Measurements from ENCODE around the gene GNG3.
"Not testable (repeated sequence)": the region's sequence is repeated elsewhere in the genome, so short reads cannot be mapped to it uniquely, and the experiment has no call there.

Gene GNG3

GRCh38 chr11:62707277-62707861, at the start of gene GNG3, which contains the start of gene BSCL2:
Gene GNG3 (plus strand): TSS chr11:62707676. CDS start chr11:62708296, 620 bp downstream.
Gene BSCL2 (minus strand): TSS chr11:62707424. CDS start chr11:62707195, 229 bp downstream.
- DNase-seq: no peak

GRCh38 chr11:62664405-62665074, 42.9 kb upstream of the GNG3 start:
- peak; percentile 82 for DNase-seq

DNA sequence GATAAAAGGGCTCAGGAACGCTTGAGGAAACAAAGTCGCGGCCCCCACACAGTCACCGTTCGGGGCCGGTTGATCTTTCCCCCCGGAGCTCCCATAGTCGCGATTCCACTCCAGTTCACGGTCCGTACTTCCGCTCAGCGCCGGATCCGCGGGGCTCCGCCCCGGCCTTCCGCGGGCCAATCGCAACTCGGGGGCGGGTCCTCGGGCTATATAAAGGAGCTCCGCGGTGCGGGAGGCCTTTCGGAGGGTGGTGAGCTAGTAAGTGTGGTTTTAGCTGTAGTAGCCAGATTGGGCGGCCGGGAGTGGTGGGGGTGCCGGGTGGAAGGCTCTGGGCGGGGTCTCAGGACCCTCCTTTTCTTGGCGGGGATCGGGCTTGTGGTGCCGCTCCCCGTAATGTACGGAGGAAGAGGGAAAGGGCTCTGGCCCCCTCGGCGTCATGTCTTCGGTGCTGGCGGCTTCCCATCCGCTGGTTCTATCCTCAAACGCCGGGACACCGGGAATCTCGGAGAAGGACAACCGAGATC, 42.3 kb upstream of the GNG3 start, which contains the start of the genes C11orf98 and CSKMT:
C11orf98 (minus strand) TSS at position 136 of the 524 bp plus-strand sequence; CDS start at position 95, 41 bp downstream.
CSKMT (plus strand) TSS at position 238 of the 524 bp plus-strand sequence. CDS start 568 bp downstream, outside the sequence.
- peak; percentile 97 for DNase-seq

- peak; percentile 82 for DNase-seq
Observed at GRCh38 chr11:62665599-62666258, 41.7 kb upstream of the GNG3 start.

GRCh38 chr11:62666259-62666926, 41.1 kb upstream of the GNG3 start:
- peak; percentile 54 for DNase-seq

- no peak for DNase-seq
Observed at GRCh38 chr11:62667460-62667859, 40.0 kb upstream of the GNG3 start.

DNA sequence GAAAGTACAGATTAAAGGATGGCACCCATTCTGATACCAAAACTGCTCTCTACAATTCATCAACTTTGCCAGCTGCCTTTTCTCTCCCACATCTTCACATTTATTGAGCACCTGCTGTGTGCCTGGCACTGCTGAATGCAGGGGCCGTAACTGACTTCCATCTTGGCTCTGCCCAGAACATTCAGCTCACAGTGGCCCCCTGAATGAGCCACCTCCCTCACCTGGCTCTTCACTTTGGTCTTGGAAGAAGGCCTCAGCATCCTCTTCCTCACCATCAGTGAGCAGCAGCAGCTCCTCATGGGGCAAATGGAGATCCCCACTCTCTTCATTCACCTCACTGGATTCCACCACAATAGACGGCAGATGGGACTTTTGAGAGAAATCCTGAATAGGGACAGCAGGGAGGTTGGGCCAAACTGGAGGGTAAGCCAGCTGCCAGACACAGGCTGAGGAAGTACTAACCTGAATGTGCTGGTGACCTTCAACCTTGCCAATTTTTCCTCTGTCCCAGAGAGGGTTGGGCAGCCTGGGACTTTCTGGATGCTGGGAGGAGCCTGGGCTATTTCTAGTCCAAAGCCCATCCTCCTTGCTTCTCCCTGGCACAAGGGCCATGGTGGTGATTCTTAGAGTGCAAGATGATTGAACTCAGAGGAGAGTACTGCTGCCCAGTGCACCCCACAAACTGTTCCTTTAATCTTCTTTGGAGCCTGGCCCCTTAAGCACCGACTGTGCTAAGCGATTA, 37.9 kb upstream of the GNG3 start:
- peak; percentile 31 for DNase-seq

DNA sequence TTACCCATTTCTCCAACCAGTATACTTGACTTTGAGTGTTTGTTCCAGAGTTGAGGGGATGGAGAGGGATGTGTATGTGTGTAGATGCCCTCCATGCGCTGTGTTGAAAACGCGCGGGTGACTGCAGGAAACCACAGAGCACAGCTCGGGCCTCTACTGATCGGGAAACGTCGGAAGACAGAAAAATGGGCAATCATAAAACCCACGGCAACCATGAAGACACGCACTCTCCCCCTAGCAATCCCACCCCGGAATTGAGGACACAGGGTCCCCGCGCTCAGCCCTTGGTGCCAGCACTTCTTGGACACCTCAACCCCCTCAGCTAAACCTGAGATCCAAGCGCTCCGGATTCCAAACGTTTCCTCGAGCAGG, 36.3 kb upstream of the GNG3 start:
- DNase-seq: no peak

DNA sequence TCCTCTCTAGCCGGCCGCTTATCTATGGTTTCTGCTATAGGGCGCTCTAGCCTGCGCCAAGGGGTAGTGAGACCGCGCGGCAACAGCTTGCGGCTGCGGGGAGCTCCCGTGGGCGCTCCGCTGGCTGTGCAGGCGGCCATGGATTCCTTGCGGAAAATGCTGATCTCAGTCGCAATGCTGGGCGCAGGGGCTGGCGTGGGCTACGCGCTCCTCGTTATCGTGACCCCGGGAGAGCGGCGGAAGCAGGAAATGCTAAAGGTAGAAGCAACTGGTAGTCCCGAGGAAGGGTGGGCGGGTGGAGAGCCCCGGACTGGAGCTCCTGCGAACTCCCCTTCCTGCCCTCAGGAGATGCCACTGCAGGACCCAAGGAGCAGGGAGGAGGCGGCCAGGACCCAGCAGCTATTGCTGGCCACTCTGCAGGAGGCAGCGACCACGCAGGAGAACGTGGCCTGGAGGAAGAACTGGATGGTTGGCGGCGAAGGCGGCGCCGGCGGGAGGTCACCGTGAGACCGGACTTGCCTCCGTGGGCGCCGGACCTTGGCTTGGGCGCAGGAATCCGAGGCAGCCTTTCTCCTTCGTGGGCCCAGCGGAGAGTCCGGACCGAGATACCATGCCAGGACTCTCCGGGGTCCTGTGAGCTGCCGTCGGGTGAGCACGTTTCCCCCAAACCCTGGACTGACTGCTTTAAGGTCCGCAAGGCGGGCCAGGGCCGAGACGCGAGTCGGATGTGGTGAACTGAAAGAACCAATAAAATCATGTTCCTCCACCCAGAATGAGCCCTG, 35.7 kb upstream of the GNG3 start, which contains the start of the genes LBHD1 and UQCC3:
LBHD1 (minus strand) TSS at position 660 of the 782 bp plus-strand sequence. CDS start 2,236 bp downstream, outside the sequence.
UQCC3 (plus strand) TSS at position 66 of the 782 bp plus-strand sequence; CDS start at position 139, 73 bp downstream.
- DNase-seq: peak; percentile 92

DNA sequence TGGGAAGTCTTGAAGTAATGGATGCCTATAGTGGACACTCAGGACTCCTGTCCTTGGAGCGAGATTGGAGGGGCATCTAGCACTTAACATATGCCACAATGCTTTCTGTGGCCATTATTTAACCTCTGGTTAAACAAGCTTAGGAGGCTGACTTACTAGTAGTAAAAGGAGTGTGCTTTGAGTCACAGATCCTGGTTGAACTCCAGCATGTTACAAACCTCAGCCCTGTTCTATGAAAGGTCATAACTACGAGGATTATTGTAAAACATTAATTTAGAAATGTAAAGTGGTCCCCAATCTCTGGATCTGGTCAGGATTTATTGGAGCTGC, 34.3 kb upstream of the GNG3 start:
- DNase-seq: no peak

DNA sequence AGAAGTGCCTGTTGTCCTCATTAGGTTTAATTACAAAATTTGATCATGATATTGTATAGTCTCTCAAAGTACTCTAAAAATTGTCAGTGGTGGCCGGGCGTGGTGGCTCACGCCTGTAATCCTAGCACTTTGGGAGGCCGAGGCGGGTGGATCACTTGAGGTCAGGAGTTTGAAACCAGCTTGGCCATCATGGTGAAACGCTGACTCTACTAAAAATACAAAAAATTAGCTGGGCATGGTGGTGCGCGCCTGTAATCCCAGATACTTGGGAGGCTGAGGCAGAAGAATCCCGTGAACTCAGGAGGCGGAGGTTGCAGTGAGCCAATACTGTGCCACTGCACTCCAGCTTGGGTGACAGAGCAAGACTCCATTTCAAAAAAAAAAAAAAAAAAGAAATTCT, 32.1 kb upstream of the GNG3 start:
- DNase-seq: not testable (repeated sequence)

DNA sequence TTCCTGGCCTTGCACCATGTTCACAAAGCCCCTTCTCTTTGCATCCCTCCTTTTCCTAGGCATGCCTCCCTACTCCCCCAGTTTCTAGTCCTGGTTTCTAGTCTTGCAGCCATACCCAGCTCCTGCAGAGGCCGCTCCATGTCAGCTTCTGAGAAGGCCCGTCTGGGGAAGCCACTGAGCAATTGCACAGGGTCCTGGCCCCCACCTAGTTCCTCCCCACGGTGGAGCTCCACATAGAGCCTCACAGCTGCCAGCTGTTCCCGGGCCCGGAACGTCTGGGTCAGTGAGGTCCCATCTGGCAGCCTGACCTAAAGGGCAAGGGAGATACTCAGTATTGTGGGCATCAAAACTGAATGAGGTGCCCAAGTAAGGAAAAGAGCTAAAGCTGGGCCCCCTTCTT, 30.8 kb upstream of the GNG3 start:
- DNase-seq: no peak

GRCh38 chr11:62677156-62677555, 30.3 kb upstream of the GNG3 start:
- no peak for DNase-seq

DNA sequence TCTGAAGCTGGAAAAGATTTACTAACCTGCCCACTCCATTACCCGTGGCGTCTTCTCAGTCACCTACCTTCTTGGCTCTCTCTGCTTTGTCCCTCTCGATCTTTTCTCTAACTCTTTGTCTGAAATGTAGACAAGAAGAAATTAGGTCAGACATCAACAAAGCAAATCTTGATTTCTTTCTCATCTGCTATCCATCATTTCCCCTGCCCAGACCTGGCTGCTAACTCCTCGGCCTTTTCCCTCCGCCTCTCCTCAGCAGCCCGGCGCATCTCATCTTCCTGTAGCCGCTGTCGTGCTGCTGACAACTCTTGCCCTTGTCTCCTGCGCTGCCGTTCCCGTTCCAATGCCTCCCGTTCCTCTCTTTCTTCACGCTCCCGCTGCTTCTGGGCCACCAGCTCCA, 29.8 kb upstream of the GNG3 start:
- DNase-seq: no peak

- DNase-seq: no peak
Observed at GRCh38 chr11:62678433-62678769, 29.1 kb upstream of the GNG3 start.

GRCh38 chr11:62678770-62679696, 28.4 kb upstream of the GNG3 start, which contains the start of gene UBXN1:
Gene UBXN1 (minus strand): TSS chr11:62679073. CDS start chr11:62678923, 150 bp downstream.
- DNase-seq: peak; percentile 93

- peak; percentile 88 for DNase-seq
Observed at GRCh38 chr11:62680825-62681240, 26.6 kb upstream of the GNG3 start.

GRCh38 chr11:62682518-62682917, 25.0 kb upstream of the GNG3 start:
- DNase-seq: no peak

GRCh38 chr11:62687508-62688396, 19.7 kb upstream of the GNG3 start:
- no peak for DNase-seq
